ENCODE results near the gene FAM124B.

Gene FAM124B

GRCh38 chr2:224379986-224380385, 21.9 kb downstream of the FAM124B start:
- peak in 1 of 2 experiments; percentile 53 for DNase-seq

GRCh38 chr2:224379172-224379571, 22.7 kb downstream of the FAM124B start:
- DNase-seq = no peak

DNA sequence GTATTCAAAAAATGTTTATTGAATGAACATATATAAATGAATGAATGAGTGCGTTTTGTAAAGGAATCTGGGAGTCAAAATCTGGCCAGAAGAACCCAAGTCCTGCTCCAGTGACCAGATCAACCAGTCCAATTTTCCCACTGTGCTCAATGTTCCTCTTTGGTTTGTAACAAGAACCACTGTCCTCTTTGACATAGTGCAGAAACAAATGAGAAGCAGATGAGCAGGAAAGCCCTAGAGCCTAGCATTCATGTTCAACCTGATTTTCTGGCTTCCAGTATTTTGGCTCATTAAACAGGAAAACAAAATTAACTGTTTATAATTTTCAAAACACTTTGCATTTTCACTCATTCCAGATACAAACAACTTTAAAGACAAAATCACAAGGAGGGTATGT, 23.2 kb downstream of the FAM124B start:
- DNase-seq = no peak

GRCh38 chr2:224377751-224378700, 23.9 kb downstream of the FAM124B start:
- DNase-seq = no peak

GRCh38 chr2:224372641-224373040, 29.3 kb downstream of the FAM124B start:
- no peak for DNase-seq

DNA sequence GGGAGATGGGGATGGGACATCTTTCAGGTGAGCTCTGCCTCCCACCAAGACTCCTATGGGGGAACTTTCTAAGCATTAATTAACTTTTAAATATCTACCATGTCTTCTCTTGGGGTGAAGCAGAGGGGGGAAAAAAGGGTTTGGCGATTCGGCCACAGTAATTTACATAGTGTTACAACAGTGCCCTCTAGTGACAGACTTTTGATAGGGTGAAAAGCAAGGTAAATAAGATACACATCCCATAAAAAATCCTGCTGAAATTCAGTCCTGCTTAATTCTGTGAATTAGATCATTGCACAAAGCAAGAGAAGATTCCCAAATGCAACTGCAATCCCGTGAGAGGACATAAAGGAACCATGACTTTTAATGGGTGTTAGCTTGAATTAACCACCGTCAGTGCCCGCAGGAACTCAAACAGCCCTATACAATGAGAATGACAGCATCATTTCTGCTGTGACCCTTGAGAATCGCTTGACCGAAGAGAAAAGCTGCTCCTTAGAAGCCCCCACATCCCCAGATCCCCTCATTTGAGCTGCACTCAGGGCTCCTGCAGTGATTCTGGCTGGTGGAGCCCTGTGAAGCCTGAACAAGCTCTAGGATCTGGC, 32.8 kb downstream of the FAM124B start:
- peak; percentile 12 to 58 for DNase-seq

GRCh38 chr2:224366267-224366844, 35.6 kb downstream of the FAM124B start:
- DNase-seq = peak; percentile 70 to 90

DNA sequence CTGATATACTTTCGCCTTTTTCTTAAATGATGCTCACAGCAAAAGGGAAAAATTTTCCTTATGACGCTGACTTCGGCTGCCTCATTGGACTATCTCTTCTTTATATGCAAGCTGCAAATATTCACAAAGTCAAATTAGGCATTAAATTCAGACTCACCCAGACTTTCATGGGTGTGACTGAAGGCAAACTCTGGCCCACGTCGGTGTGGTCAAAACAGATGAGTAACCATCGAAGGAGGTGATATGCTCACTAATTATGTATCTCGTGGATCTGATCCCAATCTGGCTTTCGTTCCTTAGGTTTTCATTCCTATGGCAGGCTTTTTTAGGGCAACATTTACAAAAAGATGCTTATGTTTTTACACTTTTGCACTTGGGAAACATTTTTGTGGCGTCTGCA, 36.6 kb downstream of the FAM124B start:
- DNase-seq = peak in 1 of 2 experiments; percentile 20

- no peak for DNase-seq
Measured at GRCh38 chr2:224363281-224363680, 38.6 kb downstream of the FAM124B start.

DNA sequence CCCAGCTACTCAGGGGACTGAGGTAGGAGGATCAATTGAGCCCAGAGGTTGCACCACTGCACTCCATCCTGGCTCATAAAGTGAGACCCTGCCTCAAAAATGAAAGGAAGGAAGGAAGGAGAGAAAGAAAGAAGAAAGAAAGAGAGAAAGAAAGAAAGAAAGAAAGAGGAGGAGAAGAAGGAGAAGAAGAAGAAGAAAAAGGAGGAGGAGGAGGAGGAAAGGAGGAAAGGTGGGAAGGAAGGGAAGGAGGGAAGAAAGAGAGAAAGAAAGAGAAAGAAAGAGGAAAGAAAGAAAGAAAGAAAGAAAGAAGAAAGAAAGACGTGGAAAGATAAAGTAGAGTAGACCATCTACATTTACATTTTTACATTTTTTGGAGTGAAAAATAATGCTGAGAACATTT, 39.8 kb downstream of the FAM124B start:
- DNase-seq = no peak

GRCh38 chr2:224360801-224361251, 41.1 kb downstream of the FAM124B start:
- DNase-seq = peak; percentile 66 to 67

GRCh38 chr2:224359569-224359968, 42.3 kb downstream of the FAM124B start:
- peak in 1 of 2 experiments; percentile 34 for DNase-seq

DNA sequence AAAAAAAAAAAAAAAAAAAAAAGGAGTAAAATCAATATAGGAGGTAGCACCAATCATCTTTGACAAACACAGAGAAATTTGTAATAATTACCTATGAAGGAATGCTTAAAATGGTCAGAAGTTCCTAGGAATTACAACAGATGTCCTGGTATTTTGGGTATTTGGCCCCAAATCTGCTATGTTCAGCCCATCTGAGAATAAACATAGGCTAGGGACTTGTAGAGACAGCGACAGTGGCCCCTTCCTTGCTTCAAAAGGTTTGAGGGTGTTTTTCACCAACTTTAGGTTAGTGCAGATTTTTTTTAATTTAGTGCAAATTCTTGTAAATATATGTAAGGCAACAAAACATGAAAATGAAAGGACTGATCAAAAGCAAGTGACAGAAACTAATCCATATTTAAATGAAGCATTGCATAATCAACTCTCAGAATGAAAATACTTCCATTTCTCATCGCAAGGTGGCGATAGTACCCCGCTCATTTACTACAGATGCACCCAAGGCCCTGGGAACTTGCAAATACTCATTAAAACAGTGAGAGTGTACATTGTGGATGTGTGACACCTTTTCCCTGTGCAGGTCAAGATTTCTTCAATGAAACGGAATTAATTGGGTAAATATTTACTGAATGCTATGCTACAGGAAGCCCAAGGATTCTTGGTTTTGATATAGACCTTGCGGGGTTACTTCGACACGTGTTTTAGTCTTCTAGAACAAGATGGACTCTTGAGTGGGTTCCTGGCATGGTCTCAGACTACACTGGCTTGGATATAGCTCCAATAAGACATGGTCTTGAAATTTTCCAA, 44.6 kb downstream of the FAM124B start:
- peak; percentile 72 to 76 for DNase-seq

DNA sequence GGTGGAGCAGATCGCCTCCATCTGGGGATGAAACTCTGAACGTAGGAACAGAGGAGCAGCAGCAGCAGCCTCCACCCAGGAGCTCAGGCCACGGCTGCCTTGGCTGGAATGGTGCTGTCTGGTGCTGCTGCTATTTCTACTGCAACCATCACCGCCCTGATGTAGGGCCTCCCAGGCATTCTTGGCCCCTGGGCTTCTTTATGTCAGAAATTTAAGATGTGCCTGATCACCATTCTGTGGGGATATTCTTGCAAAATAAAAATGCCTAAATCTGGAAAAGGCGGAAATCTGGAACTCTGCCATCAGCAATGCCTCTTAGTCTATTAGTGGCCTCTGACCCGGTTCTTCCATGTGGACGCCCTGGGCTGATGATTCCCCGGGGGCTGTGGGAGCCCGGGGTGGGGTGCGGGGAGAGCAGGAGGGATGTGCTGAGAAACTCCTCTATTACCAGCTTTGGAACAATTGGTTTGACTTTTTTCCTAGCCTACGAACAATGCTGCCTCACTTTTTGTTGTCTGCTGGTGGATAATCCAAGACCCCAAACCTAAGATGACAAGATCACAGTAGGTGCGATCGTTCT, 47.2 kb downstream of the FAM124B start:
- DNase-seq = no peak

- DNase-seq = no peak
Measured at GRCh38 chr2:224350703-224351102, 51.2 kb downstream of the FAM124B start.

- no peak for DNase-seq
Measured at GRCh38 chr2:224349396-224349795, 52.5 kb downstream of the FAM124B start.

DNA sequence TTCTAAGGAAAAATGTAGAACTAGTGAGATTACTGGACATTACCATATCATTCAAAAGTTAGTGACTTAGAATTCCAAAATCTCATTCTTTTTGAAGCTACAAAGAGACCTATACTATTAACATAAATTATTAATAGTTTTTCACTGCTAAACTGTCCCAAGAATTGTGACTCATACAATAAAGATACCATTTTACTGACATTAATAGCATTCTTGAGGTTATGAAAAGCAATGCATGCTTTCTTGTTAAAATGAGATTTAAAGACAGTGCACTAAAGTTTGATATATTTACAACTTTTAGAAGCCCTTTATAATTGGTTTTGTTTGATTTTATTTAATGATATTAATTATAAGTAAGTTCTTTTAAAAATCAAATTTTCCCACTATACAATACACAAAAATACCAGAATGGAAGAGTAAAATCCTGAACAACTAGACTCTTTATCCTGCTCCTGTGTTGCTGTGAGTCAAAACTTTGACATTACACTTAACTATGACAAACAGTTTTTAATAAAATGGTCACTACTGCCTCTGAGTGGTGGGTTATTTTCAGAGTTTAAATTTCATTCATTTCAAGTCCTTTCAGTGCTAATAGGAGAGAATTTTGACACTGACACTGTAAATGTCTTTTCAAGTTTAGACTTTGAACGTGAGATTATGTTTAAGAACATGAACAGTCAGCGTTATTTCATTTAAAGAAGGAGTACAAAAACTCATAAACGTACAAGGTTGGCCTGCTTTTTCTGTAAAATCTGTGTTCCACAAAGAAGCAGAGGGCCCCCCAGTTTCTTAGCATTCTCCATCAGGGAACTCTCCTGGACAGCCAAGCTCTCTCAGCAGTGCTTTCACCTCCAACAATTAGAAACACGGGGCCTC, 54.5 kb downstream of the FAM124B start:
- no peak for DNase-seq

DNA sequence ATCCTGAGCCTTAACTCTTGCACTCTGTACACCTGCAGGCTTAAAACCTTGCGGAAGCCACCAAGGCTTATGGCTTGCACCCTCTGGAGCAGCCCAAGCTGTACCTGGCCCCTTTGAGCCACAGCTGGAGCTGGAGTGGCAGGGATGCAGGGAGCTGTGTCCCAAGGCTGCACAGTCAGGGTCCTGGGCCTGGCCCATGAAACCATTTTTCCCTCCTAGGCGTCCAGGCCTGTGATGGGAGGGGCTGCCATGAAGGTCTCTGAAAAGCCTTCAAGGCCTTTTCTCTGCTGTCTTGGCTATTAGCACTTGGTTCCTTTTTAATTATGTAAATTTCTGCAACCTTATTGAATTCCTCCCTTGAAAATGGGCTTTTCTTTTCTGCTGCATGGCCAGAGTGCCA, 56.4 kb downstream of the FAM124B start:
- no peak for DNase-seq

GRCh38 chr2:224343226-224343625, 58.7 kb downstream of the FAM124B start:
- no peak for DNase-seq

DNA sequence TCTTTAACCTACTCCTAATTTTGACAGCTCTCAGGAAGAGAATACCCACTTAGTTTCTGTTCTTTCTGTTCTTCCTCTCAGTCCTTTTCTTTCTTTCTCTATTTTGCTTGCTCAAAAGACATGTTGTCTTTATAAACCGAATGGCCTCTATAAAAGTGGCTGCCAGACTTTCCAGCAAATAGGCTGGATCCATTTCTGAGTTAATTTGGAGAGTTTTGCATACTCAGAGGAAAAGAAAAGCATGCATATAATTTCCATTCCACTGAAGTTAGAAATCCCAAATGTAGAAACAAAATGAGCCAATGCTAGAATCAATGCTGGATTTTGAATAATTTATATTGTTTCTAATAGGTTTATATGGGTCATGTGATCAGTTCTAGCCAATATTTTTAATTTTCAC, 65.9 kb downstream of the FAM124B start:
- no peak for DNase-seq

- DNase-seq = no peak
Measured at GRCh38 chr2:224334726-224335125, 67.2 kb downstream of the FAM124B start.
